HG03432 (cell line): ENCODE measurements around the gene DCBLD1.

Experiments used
- ATAC-seq: cut with Tn5 transposase; IDR thresholded peaks from one replicate; pipeline ENCODE4 v1.9.1; 2021; ENCODE audit warnings: mild to moderate bottlenecking, moderate library complexity; ENCODE audit not compliant: unreplicated experiment

The DCBLD1 gene

GRCh38 chr6:117552618-117553017 is 70.1 kb downstream of the DCBLD1 start:
- no peak for ATAC-seq

- ATAC-seq, result no peak
Observed at GRCh38 chr6:117553142-117553541, 70.7 kb downstream of the DCBLD1 start.

GRCh38 chr6:117555262-117555849 is 72.9 kb downstream of the DCBLD1 start:
- no peak for ATAC-seq

GRCh38 chr6:117555882-117556498 is 73.5 kb downstream of the DCBLD1 start:
- peak; percentile 49 for ATAC-seq

DNA sequence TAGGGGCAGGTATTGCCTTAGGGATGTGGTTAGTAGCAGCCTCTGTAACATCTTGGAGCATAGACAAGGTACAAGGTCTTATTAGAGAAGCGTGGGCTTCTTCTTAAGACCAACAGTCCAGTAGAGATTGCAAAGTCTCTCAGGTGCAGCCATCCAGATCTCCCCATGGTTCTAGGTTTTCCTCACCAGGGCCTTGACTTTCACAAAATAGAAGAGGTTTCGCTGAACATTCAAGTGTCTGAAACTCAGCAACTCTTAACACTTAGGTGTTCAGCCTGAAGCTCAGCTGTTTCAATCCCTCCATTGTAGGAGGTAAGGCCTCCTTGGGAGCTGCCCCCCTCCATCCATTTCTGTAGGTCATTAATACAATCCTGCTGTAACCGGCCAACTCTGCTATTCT is 75.5 kb downstream of the DCBLD1 start:
- peak; percentile 40 for ATAC-seq

GRCh38 chr6:117558818-117559217 is 76.3 kb downstream of the DCBLD1 start:
- no peak for ATAC-seq

DNA sequence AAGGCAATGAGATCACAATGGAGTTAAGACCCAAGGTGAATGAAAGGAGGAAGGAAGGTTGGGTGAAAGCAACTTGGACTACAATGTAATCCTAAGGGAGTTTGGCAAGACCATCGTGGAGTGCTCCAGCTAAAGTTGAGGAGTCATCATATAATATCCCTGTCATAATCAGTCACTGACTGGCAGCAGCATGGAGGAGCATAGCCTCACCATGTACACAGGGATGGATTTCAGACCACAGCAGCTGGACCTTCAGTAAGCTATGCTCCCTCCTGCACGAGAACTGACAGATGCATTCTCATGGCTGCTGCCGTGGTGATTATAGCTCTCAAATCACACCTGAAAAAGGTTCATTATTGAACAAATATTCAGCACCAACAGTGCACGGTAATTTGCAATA is 76.8 kb downstream of the DCBLD1 start:
- no peak for ATAC-seq

DNA sequence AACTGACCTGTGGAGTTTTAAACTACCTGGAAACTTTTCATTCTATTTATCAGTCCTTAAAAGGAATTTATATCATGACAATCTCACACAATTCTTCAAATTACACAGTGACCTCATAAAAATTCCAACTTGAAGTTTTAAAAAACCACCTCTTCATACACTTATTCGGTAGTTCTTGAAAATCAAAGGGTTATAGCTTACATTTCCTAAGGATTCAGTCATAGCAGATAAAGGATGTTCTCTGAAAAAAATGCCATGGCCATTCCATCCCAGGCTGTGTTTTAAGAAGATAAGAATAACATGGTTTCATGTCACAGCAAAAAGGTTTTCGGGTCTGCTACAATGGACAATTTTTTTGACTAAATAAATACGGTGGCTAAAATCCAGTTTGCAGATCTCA is 78.7 kb downstream of the DCBLD1 start:
- ATAC-seq, result no peak

- ATAC-seq, result no peak
Observed at GRCh38 chr6:117564681-117565080, 82.2 kb downstream of the DCBLD1 start.

DNA sequence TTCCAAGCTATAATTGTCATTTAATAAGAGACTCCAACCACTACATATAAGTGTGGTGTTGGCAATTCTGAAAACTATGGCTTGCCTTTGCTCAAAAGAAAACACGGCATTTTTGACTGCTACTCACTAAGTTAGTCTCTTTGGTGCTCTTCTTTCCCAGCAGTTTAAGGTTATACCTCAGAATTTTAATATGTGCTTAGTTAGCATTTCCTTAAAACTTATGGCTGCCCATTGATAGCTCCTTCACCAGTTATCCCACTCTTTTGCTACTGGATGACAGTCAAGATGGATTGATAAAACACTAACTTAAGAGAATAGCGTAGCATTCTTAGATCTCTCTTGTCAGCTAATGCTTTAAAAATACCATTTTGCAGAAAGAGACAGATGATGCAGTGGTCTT is 85.8 kb downstream of the DCBLD1 start:
- no peak for ATAC-seq

DNA sequence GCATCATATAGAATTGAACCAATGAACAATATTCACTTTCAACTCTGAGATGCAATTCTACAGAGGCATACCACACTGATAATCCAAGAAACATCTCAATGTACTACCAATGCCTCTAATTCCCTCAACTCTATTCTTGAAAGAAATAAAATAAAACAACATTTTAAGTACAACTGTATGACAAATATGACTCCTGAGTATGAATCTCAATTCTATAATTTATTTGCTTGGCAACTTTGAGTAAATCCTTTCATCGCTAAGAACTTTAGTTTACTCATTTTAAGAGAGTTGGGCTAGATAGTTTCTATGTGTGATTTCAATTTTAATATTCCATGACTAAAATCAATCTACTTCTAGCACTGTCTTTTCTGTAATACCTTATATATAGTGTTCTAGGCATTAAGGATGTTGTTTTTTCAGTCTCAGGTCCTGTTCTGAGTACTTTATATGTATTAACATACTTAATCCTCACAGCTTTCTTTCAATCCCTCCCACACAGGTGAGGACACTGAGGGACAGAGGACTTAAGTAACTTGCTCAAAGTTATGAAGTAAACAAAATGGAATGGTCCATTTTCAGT is 86.4 kb downstream of the DCBLD1 start:
- no peak for ATAC-seq

DNA sequence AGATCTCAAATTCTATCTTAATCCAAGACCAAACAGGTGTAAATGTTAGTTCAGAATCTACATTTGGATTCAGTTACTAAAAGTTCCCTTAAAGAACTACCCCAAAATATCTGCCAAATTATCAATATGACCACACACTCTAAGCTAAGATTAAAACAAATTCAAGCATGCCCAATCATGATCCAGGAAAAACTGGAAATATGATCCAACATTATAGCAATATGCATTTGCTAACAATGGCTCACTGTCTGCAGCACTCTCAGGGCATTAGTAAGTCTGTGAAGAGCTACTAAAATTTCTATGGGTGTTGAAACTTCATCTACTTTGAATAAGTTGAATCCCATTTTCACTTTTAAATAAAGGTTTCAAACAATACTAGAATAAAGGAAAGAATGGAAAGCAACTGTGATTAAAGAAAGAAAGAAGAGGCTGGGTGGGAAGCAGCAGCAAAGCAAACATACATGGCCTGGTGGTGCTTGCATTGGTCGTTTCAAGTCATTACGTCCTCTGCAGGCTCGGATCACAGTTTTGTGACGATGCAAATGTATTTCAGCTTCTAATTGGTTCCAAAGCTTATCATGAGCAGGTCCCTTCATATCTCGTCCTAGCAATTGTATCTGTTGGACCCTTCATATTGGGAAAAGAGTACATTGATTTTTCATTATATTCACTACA is 90.7 kb downstream of the DCBLD1 start:
- ATAC-seq, result no peak

DNA sequence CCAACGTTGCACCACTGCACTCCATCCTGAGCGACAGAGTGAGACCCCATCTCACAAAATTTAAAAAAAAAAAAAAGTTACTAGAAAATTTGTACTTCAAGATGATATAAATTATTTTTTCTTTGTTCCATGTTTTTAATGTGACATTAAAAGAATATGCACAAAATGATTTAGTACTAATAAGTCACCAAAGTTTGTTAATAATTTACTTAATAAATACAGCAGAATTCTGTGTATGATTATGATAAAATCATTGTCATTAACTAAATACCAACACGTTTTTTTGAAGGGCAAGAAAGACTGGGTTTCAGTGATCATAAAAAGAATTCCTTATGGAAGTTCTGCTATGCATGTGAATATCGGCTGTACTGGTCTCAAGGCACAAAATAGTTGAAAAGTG is 91.7 kb downstream of the DCBLD1 start:
- no peak for ATAC-seq

DNA sequence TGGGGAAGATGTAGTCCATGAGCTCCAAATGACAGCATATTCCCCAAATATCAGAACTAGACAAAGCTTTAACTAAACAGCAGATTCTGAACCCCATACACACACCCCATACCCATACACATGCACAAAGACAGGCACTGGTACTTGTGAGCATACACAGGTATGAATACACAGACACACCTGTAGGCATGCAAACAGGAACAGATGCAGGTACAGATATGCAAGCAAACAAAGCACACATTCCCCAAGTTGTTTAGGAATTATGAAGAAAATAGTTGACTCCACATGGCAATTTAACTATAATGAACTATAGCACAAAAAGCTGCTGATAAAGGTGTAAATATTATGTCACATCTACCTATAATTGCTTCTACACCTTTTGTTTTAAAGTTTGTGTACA is 103.2 kb downstream of the DCBLD1 start:
- no peak for ATAC-seq

GRCh38 chr6:117590447-117590846 is 108.0 kb downstream of the DCBLD1 start:
- ATAC-seq, result no peak

GRCh38 chr6:117591405-117591804 is 108.9 kb downstream of the DCBLD1 start:
- no peak for ATAC-seq

- ATAC-seq, result no peak
Observed at GRCh38 chr6:117592983-117593759, 110.7 kb downstream of the DCBLD1 start.

DNA sequence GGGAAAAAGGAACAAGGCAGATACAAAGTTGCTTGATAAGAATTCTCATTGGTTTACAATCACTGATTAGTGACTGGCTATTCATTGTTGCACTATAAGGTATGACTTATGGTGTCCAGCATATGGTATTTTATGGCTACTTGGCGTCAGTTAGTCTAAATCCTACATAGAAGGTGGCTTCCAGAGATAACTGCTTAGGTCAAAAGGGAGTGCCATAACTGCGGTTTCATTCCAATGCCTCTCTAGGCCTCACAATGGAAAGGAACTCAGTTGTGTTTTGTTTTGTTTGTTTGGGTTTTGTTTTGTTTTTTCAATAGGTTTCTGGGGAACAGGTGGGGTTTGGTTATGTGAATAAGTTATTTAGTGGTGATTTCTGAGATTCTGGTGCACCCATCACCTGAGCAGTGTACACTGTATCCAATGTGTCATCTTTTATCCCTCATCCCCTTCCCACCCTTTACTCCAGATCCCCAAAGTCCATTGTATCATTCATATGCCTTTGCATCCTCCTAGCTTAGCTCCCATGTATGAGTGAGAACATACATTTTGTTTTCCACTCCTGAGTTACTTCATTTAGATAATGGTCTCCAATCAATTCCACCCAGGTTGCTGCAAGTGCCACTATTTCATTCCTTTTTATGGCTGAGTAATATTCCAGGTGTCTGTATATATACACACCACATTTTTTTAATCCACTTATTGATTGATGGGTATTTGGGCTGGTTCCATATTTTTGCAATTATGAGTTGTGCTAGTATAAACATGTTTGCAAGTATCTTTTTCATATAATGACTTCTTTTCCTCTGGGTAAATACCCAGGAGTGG is 112.8 kb downstream of the DCBLD1 start:
- no peak for ATAC-seq

DNA sequence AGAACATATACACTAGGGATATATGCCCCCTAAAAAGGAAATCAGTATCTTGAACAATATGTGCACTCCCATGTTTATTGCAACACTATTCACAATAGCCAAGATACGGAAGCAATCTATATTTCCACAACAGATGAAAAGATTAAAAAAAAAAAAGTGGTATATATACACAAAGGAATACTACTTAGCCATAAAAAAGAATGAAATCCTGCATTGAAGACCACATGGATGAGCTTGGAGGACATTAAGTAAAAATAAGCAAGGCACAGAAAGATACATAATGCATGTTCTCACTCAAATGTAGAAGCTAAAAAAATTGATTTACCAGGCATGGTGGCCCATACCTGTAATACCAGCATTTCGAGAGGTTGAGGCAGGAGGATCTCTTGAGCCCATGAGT is 115.3 kb downstream of the DCBLD1 start:
- no peak for ATAC-seq
